Islet of Langerhans (tissue), 1 donor: ENCODE data around the gene KCNK5.

ENCODE experiments used
- FAIRE-seq: peaks from one replicate; lab custom pipeline; 2011; peaks lifted over from hg19 to GRCh38; lab: Jason Lieb, UNC

Gene KCNK5

DNA sequence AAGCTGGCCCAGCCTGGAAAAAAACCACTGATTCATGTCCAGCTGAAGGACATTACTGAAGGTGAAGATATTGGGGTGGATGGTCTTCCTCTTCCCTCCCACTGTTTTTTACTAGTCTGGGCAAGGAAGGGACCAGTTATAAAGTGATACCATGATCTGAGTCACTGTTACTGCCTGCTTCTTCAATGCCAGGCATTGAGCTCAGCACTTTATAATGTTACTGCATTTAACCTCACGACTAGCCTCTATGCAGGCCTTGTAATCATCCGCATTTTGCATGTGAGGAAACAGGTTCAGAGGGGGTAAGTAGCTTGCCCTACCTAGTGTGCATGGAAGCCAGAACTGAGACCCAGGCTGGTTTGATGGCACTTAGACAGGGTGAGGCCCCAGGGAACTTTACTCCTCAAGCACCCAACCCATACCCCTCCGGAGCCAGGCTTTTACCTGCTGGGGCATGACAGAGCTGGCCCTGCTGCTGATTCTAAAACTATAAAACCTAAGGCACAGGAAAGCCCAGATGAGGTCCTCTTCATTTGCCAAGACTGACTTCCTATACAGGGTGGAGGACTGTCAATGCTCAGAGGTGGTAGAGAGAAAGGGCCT, 11.0 kb upstream of the KCNK5 start:
- no peak for FAIRE-seq

DNA sequence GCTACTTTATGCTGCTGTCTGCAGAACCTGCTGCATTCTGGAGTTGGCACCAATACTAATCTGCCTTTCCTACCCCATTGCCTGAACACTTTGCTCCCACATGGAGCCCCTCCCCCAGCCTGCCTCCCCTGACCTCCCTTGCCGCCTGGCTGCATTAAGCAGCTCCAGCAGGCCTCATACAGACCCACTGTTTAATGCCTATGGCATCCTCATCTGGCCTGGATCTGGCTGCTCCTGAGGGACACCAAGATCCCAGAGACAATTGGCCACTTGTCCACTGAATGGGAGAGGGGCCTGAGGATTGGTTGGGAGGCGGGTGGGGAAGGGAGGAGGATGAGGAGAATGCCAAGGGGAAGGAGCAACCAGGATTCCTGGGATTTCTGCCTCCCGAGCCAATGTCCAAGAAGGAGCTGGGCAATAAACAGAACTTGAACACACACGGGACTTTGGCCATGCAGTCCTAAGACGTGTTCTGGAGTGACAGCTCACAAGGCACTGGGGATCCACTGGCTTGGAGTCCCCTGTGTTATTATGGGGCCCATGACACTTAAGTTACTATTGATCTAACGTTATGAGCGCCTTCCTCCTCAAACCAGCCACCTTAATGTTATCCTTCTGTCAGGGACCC, 10.4 kb upstream of the KCNK5 start:
- no peak for FAIRE-seq

DNA sequence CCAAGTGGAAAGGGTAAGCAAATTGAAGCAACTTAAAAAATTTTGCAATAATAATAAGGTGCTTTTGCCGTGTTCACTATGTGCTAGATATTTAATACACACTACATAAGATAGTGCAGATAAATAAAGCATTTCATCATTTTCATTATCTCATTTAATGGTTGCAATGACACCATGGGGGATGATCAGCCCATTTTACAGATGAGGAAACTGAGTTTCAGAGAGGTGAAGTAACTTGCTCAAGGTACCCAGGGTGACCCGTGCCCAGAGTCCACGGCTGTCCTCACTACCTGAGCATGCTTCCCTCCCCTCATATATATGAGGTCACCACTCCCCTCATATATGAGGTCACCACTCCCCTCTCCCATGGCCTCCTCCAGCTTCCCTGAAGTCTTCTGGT, 7.5 kb upstream of the KCNK5 start:
- FAIRE-seq = no peak

DNA sequence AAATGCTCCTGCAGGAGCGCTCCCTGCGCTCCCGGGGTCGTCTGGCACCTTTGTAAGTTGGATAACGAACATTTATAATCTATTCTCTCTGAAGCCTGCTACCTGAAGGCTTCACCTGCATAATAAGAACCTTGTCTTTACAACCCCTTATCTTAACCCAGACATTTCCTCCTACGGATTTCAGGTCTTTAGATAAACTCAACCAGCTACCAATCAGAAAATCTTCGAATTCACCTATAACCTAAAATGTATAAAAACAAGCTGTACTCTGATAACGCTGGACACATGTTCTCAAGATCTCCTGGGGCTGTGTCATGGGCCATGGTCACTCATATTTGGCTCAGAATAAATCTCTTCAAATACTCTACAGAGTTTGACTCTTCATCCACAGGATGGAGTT, 4.1 kb upstream of the KCNK5 start:
- FAIRE-seq = no peak

DNA sequence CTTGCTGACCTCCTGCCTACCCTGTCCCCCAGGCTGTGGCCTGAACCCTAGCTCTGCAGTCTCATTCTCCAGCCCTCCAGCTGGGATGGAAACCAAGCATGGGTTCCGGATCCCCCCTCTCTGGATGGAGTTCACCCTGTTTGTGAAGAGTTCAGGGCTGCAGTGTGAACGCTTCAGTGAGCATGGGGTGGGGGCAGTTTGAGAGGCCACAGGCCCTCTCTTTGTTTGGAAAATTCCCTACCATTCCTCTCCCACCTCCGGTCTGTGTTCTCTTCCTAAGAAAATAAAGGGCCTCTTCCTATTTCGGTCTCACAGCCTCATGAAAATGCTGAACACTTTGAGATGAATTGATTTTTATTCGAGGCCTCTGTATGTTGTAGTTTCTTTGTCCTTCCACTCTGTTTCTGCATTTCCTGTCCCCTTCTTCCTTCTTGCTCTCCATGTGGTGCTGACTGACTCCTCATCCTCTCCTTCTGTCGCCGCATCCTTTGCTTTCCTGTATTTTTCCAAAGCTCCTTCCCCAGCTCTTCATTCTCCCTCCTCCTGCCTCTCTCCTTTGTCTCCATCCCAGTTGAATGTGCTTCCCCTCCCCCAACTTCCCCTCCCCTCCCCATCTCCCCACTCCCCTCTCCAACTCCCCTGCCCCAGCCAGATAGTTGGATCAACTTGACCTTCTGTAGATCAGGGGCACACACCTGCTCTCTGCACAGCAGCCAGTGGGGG, 2.4 kb upstream of the KCNK5 start:
- no peak for FAIRE-seq

DNA sequence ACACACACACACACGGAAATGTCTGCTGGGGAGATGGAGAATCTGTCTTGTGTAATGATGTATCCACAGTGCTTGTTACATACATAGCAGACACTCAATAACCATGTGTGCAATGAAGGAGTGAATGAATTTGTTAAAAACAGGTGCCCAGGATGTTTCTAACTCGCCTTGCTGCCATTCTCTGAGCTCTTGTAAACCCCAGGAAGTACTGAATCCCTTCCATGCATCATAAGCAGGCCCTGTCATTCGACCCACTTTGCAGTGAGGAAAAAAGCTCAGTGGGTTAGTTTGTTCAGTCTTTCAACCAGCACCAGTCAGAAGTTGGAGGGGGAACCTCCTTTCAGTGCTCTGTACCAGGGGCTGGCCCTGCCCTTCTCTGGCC, 1.4 kb upstream of the KCNK5 start:
- FAIRE-seq = no peak

DNA sequence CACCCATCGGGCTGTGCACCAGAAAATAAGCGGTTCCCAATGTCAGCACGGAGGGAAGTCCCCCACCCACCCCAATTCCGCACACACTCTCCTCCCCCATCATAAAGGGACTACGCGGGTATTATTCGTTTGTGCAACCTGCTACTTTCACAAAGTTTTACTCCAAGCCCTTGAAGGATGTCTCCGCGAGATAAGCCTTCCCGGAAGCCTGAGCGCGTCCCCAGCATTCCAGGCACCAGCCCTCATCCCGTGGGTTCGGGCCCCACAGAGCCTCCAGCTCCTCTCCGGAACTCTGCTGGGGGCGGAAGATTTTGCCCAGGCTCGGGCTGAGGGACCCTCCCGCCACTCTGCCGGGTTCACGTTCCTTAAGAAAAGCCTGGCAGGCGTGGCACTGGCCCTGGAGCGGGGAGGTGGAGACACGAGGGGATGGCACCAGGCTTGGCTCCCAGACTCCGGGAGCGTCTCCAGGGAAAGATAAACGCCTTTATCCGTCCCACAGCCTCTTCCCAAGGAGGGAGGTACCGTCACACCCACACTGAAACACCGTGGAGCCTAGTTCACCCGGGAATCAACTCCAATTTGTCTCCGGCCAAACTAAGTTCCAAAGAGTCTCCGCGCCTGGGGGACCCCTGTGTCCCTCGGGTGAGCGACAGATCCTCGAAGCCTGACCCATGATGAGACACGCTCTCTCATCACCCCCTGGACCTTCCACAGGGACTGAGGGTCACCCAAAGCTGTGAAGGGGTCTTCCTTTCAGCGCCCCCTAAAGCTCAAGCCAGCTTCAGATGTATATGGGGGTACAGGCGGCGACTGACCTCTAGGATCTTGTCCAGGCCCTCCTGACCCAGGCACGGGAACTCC, 934 bp downstream of the KCNK5 start:
- FAIRE-seq = no peak

DNA sequence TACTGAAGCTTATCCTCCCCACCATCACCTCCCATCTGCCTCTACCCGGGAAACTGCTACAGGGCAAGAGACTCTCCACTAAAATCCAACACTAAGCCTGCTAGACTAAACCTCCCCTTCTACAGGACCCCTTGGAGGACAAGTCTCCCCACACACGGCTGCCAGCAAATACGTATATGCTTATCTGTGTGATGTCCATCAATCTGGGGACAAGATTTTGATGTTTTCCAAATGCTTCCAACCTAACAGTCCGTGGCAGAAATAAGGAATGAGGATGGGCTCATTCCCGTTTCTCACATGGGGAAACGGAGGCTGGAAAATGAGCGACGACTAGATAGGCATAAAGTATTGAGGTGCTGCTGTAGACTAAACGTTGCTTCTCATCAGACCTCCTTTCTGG, 1.8 kb downstream of the KCNK5 start:
- FAIRE-seq = no peak

DNA sequence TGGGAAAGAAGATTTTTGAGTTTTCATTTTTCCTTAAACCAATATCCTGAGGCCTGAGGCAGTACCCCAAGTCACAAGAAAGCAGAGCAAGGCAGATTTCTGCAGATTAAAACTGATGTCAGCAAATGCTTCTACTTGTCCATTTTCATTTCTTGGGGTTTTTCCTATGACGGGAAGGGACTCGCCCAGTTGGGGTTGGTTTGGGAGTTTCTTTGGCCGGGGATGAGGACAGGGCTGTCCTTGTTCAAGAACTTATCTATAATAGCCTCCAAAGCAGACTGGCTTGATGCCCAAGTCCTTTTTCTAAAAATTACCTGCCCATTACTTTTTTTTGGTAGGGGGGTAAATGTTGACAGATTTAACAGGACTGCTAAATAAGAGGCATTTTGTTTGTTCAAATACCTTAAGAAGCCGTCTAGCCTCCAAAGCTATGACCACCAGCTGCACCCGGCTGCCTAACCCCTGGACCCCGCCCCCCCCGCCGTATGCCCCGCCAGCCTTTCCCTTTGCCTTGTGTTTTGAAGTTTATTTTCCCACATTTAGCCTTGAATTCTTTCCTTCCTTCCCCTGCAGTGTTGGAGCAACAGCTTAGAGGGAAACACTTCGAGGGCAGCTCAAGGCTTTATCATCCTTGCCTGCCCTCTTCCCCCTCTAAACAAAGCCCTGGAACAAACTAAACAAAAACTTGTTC, 2.5 kb downstream of the KCNK5 start:
- no peak for FAIRE-seq

DNA sequence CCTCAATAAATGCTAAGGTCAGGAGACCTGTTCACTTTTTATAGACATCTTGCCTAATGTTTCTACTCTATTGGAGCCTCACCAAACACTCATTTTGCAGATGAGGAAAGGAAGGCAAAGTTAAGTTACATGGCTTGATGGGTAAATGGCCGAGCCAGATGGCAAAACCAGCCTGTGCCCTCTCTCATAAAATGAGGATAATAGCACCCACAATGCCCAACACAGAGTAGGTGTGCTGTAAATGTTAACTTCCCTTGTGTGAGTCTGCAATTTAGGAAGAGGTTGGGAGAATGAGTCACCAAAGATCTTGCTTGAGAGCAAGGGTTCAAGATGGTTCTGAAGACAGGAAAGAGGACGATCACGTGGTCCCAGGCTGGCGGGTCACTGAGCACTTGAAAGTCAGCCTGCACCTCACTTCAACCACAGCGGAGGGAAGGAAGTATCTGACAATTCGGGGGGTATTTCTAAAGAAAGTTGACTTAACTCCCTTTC, 3.3 kb downstream of the KCNK5 start:
- no peak for FAIRE-seq

DNA sequence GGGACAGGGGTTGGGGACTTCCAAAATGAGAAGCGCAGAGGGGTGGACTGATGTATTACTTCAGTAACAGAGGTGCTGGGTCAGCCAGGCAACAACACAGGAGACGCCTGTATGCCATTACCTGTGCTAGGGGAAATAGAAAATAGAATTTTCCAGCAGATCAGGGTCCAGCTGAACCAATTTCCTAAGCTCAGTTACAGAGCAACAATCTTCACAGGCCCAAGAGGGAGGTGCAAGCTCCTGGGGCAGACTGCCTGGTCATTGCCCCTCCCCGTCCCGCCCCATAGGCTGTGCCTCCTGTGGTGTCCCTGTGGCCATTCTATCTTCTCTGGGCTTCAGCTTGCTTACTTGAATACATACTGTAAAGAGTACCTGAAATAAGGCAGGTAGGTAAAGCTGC, 3.7 kb downstream of the KCNK5 start:
- FAIRE-seq = no peak

DNA sequence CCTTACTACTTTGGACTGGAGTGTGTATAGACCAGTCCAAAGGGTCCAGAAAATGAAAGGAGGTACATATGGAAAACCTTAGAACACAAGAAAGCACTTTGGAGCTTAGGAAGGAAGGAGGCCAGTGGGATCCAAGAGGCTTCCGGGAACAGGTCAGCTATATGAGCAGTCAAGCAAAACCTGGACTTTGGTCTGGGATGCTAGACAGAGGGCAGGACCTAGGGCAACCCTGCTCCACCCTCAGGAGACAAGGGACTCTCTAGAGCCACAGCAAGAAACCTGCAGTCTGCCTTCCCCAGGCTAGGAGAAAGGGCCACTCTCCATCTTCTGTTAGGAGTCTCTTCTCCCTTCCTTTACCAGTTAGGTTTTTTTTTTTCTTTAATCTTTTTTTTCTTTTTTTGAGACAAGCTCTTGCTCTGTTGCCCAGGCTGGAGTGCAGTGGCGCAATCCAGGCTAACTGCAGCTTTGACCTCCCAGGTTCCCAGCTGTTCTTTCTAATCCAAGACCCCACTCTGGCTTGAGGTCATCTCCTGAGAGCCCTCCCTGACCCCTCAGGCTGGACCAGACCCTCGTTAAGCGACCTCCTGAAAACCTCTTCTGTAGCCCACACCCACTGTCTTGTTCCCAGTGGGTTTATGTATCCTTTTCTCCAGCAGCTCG, 4.6 kb downstream of the KCNK5 start:
- no peak for FAIRE-seq

DNA sequence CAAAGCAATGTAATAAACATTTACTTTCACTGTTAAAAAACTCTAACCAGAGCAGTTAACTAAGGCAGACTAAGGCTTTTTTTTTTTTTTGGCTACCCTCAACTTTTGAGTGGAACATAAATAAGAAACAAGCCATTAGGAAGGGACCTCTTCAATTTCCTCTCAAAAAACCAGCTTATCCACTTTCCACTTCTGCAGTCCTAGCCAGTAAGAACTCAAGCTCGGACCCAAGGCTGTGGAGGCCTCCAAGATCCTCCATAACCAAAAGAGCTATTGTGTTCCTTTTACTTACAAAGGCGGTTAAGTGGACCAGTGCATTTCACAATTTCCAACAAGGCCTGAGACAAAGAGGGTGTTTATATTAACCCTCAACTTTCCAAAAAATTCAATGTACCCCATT, 5.3 kb downstream of the KCNK5 start:
- FAIRE-seq = no peak

DNA sequence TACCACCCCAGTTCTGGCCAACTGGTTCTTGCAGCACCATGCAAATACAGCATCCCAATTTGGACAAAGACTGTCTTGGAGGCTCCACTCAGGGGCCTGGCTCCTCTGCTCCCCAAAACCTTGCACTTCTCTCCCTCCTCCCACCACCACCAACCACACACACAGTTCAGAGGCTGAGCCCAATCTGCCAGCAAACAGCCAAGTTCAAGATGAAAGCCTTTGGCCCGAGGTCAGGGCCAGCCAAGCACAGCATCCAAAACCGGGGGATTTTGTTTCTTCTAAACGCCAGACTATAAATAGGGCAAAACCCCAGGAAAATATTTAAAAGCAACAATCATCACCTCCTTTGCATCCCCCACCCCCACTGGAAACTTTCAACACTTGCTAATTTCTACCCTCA, 5.7 kb downstream of the KCNK5 start:
- no peak for FAIRE-seq

DNA sequence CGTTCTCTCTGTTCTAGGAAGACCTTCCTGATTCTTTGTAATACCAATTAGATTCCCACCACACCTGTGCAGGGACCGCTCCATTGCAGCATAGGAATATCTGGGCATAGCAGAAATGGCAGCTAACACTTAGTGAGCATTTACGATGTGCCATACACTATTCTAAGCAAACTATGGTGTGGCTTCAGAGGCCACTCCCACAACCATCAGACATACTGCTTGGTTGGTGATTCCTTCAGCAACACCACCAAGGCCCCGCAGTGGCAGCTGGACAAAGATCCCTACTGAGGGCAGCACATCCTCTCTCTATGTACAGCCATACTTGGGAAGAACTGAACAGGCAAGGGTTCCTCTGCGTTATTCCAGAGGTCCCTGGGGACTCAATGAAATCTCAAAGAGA, 6.2 kb downstream of the KCNK5 start:
- no peak for FAIRE-seq

DNA sequence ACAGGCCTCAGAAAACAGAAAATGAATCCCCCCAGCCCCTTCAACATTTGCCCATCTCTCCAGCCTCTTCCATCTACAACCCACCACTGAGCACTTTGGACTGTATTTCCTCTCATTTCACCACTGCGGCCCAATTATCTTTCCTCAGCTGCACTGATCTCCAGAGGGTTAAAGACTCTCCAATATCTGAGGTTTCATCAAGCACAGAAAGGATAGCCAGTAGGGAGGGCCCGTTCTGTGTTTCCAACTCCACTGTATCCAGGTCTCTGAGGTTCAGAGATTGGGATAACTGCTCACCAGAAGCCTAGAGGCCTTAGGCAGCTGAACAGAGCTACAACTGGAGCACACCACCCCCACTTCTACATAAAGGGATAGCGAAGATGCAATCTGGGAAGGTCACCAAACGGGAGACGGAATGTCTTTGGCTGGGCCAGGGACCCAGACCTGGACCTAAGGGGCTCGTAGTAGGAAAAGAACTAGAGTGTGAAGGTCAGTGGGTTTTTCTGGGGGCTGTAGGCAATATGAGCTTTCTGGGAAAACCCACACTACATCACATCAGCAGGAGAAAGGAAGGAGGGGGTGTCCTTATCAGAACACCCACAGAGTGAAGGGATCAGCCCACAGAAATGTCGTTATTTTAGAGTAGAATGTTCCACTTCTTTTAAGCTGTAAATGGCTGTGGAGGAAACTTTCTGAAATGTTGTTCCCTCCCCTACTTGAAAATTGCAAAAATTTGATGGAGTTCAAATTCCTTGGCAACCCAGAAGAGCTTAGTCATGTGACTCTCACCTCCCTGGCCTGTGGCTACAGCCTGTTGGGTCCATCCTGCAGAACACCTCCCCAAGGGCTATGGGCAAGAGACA, 7.3 kb downstream of the KCNK5 start:
- no peak for FAIRE-seq

DNA sequence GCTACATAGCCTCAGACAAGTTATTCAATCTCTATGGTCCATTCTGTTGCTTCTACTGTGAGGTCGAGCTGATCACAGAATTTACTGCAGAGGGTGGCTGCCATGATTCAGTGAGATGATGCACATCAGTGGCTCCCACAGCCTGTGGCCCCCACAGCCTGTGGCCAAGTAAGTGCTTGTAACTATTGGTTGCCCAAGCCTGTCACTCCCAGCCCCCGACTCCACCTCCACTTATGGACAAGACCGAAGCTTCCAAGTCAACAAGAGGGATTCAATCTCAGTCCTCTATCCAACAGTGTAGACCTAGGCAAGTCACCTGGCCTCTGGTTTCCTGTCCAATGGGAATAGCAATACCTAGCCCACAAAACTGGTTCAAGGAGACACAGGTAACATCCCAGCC, 8.2 kb downstream of the KCNK5 start:
- no peak for FAIRE-seq

DNA sequence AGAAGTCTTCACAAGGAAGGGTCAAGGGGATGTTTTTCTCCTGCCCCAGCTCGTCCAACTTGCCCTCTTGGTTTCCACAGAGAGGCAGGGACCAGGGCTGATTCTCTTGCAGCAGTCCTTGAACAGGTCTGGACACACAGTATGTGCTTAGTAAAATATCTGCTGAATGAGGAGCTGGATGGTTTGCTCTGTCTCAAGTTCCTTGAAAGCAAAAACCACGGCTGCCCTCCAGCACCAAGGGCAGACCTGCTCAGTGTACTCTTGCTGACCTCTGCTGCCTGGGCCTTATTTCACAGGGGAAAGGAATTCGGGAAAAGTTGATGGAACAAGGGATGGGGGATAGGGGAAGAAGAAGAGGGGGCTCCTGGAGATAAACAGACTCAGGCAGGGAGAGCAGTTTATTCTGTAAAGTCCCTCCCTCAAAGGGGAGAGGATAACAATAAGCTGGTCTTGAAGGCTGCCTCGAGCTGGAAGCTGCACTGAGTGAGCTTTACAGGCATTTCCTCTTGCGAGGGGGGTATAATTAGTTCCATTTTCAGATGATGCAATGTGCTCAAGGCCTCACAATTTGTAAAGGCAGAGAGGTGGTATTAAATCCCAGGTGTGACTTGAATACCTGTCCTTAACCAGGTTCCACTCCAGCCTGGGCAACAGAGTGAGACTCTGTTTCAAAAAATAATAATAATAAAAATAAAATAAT, 10.3 kb downstream of the KCNK5 start:
- no peak for FAIRE-seq

DNA sequence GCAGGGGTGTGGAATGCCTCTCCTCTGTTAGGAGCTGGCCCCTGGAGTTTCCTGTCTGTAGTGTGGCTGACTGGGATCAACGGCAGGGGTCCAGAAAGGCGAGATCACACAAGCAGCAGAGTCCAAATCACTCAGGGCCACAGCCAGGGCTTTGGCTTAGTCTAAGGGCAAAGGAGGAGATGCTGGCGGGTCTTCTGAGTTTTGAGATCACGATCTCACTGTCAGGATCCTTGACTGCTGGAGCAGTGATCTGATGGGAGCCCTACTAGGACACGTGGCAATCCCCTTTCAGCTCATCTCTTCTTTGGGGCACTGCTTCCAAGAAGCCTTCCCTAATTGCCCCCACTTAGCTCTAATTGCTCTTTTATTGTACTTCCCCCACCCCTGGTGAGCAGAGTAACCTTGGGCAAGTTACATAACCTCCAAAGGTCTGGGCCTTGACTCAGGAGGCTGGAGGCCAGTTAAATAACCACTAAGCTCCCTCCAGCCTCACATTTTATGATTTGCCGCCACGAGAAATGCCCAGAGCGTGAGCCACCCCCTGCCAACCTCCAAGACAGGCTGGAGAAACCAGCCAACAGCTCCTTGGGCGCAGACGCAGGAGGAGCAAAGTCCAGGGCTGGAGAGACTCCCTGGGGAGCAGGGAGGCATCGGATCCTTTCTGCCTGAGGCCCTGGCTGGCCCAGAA, 12.0 kb downstream of the KCNK5 start:
- no peak for FAIRE-seq
